ENCODE measurements around the gene NFKBIA. TPM values are rescaled to one million over a fixed set of nuclear protein-coding genes. Genes with fewer than 3 reads are reported as not detected.
"Not testable (repeated sequence)": the region's sequence is repeated elsewhere in the genome, so short reads cannot be mapped to it uniquely, and the experiment has no call there.

NFKBIA gene
- total RNA-seq, 1 donor from 2014 or later: 46.9 TPM

GRCh38 chr14:35390577-35391387 is 13.8 kb downstream of the NFKBIA start:
- DNase-seq: no peak

GRCh38 chr14:35389315-35389667 is 15.3 kb downstream of the NFKBIA start:
- DNase-seq: no peak

- no peak for DNase-seq
These were observed 15.8 kb downstream of the NFKBIA start for GRCh38 chr14:35388656-35389314.

- DNase-seq: no peak
These were observed 16.6 kb downstream of the NFKBIA start for GRCh38 chr14:35387713-35388579.

- DNase-seq: no peak
These were observed 17.3 kb downstream of the NFKBIA start for GRCh38 chr14:35387219-35387618.

- no peak for DNase-seq
These were observed 17.9 kb downstream of the NFKBIA start for GRCh38 chr14:35386673-35387125.

- DNase-seq: peak; percentile 85
These were observed 19.3 kb downstream of the NFKBIA start for GRCh38 chr14:35385042-35385839.

- DNase-seq: no peak
These were observed 20.0 kb downstream of the NFKBIA start for GRCh38 chr14:35384455-35385041.

- no peak for DNase-seq
These were observed 20.7 kb downstream of the NFKBIA start for GRCh38 chr14:35383569-35384454.

GRCh38 chr14:35380794-35381193 is 23.8 kb downstream of the NFKBIA start:
- no peak for DNase-seq

- not testable (repeated sequence) for DNase-seq
These were observed 25.2 kb downstream of the NFKBIA start for GRCh38 chr14:35379234-35379933.

GRCh38 chr14:35378425-35379233 is 25.9 kb downstream of the NFKBIA start:
- no peak for DNase-seq

GRCh38 chr14:35375558-35376025 is 29.0 kb downstream of the NFKBIA start:
- DNase-seq: no peak

- DNase-seq: no peak
These were observed 30.3 kb downstream of the NFKBIA start for GRCh38 chr14:35374263-35374712.

- not testable (repeated sequence) for DNase-seq
These were observed 31.3 kb downstream of the NFKBIA start for GRCh38 chr14:35373208-35373607.

- DNase-seq: no peak
These were observed 33.6 kb downstream of the NFKBIA start for GRCh38 chr14:35370969-35371368.

GRCh38 chr14:35369701-35370191 is 34.8 kb downstream of the NFKBIA start:
- DNase-seq: no peak

All from occipital lobe (tissue), 2 donors.